Neural crest cell (in vitro differentiated cells): Measurements from ENCODE around the gene FKBP4. TPM values are rescaled to one million over a fixed set of nuclear protein-coding genes. Genes with fewer than 3 reads are reported as not detected.

ENCODE experiments used
- DNase-seq: peaks from one replicate; pipeline ENCODE4 v3.0.0; 2021; ENCODE audit warnings: low read depth, mixed read lengths, low spot score
- H3K27ac Mint-ChIP-seq: one replicate; pipeline ENCODE4 v1.8.0; 2021; ENCODE audit warnings: mild to moderate bottlenecking, mixed read lengths; ENCODE audit not compliant: unreplicated experiment
- H3K27me3 Mint-ChIP-seq: 2 replicates; pipeline ENCODE4 v1.8.0; 2021; ENCODE audit warnings: low read depth, mild to moderate bottlenecking, mixed read lengths
- H3K36me3 Mint-ChIP-seq: 2 replicates; pipeline ENCODE4 v1.8.0; 2021; ENCODE audit warnings: low read depth, mild to moderate bottlenecking, mixed read lengths
- H3K4me1 Mint-ChIP-seq: 2 replicates; pipeline ENCODE4 v1.8.0; 2021; ENCODE audit warnings: mixed read lengths
- H3K4me3 Mint-ChIP-seq: one replicate; pipeline ENCODE4 v1.8.0; 2021; ENCODE audit warnings: mild to moderate bottlenecking, mixed read lengths
- H3K9me3 Mint-ChIP-seq: 2 replicates; pipeline ENCODE4 v1.8.0; 2021; ENCODE audit warnings: mixed read lengths
- CTCF ChIP-seq: fragments of 200-600 bp; sonication (generic); conservative IDR thresholded peaks from 2 replicates; pipeline ENCODE4 v1.5.0; 2021; ENCODE audit warnings: antibody characterized with exemption, mild to moderate bottlenecking
- total RNA-seq: library from RNA; stranded (reverse); gene quantifications from 2 replicates; pipeline ENCODE4 v1.2.1, GENCODE V29; 2021

FKBP4 gene
- total RNA-seq, 1 donor from 2014 or later, result 102 TPM

GRCh38 chr12:2779281-2779680 lies 15.5 kb upstream of the FKBP4 start:
- Mint-ChIP-seq H3K27me3 (peaks cover 5% of the 10 kb centered on the region), H3K36me3 (no peaks in the 10 kb centered on the region), H3K4me1 (peaks cover 5% of the 10 kb centered on the region), H3K27ac (no peak overlapping the region), H3K4me3 (no peak overlapping the region), H3K9me3 (no peaks in the 10 kb centered on the region)
- TF ChIP-seq CTCF, result no peak
- no peak for DNase-seq

GRCh38 chr12:2783936-2784600 lies 10.7 kb upstream of the FKBP4 start:
- TF ChIP-seq CTCF, result peak; percentile 98
- H3K27me3 Mint-ChIP-seq, result peaks cover 26% of the 10 kb centered on the region
- no peak overlapping the region for H3K27ac Mint-ChIP-seq
- no peaks in the 10 kb centered on the region for H3K9me3 Mint-ChIP-seq
- peaks cover 5% of the 10 kb centered on the region for H3K4me1 Mint-ChIP-seq
- DNase-seq, result peak; percentile 69
- H3K4me3 Mint-ChIP-seq, result no peak overlapping the region
- no peaks in the 10 kb centered on the region for H3K36me3 Mint-ChIP-seq

- no peak overlapping the region for H3K27ac Mint-ChIP-seq
Observed at GRCh38 chr12:2785017-2785416, 9.8 kb upstream of the FKBP4 start.

DNA sequence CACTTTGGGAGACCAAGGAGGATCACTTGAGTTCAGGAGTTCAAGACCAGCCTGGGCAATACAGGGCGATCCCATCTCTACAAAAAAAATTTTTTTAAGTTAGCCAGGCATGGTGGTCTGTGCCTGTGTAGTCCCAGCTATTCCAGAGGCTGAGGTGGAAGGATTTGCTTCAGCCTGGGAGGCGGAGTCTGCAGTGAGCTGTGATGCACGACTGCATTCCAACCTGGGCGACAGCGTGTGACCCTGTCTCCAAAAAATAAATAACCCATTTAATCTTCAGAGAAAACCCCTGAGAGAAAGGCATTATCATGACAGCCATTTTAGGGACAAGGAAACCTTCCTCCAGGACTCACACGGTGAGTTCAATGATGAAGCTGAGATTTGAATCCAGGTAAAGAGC lies 3.7 kb upstream of the FKBP4 start:
- no peak for TF ChIP-seq CTCF

More at GRCh38 chr12:2785017-2785416, 9.8 kb upstream of the FKBP4 start:
- DNase-seq, result no peak
- Mint-ChIP-seq H3K9me3 (no peaks in the 10 kb centered on the region), H3K4me1 (peaks cover 5% of the 10 kb centered on the region), H3K36me3 (no peaks in the 10 kb centered on the region), H3K4me3 (no peak overlapping the region), H3K27me3 (peaks cover 26% of the 10 kb centered on the region)
- no peak for TF ChIP-seq CTCF

GRCh38 chr12:2792671-2793500 lies 1.9 kb upstream of the FKBP4 start:
- peak overlapping the region; percentile 77 for H3K4me3 Mint-ChIP-seq
- H3K9me3 Mint-ChIP-seq, result no peaks in the 10 kb centered on the region
- peaks cover 29% of the 10 kb centered on the region for H3K27me3 Mint-ChIP-seq
- no peak for DNase-seq
- H3K27ac Mint-ChIP-seq, result no peak overlapping the region
- H3K4me1 Mint-ChIP-seq, result peaks cover 23% of the 10 kb centered on the region
- TF ChIP-seq CTCF, result no peak
- peaks cover 3% of the 10 kb centered on the region for H3K36me3 Mint-ChIP-seq

More for the DNA sequence above, 3.7 kb upstream of the FKBP4 start:
- H3K4me1 Mint-ChIP-seq, result peaks cover 11% of the 10 kb centered on the region
- H3K36me3 Mint-ChIP-seq, result no peaks in the 10 kb centered on the region
- H3K27me3 Mint-ChIP-seq, result peaks cover 24% of the 10 kb centered on the region
- no peak overlapping the region for H3K27ac Mint-ChIP-seq
- H3K4me3 Mint-ChIP-seq, result no peak overlapping the region
- DNase-seq, result no peak
- no peaks in the 10 kb centered on the region for H3K9me3 Mint-ChIP-seq
